KOPT-K1 (cell line): Measurements from ENCODE around the gene ALDH3B2.

Source experiments
- H3K27ac ChIP-seq: fragments of 200-600 bp; sonication (generic); 2 replicates; pipeline ENCODE4 v1.5.1; 2016; ENCODE audit warnings: antibody characterized with exemption, mild to moderate bottlenecking, low read depth, low read length; ENCODE audit not compliant: poor library complexity, severe bottlenecking
- H3K36me3 ChIP-seq: fragments of 200-600 bp; sonication (generic); 2 replicates; pipeline ENCODE4 v1.5.1; 2017; ENCODE audit warnings: antibody characterized with exemption, mild to moderate bottlenecking, low read length, moderate library complexity; ENCODE audit not compliant: insufficient read depth
- H3K9me3 ChIP-seq: fragments of 200-600 bp; sonication (generic); 2 replicates; pipeline ENCODE4 v1.5.1; 2017; ENCODE audit warnings: antibody characterized with exemption, low read length, mild to moderate bottlenecking; ENCODE audit not compliant: insufficient read depth, poor library complexity, severe bottlenecking

ALDH3B2 gene

GRCh38 chr11:67613313-67613959 lies 61.0 kb downstream of the ALDH3B2 start:
- Histone ChIP-seq H3K27ac (peak overlapping the region; percentile 87), H3K36me3 (peaks cover 51% of the 10 kb centered on the region), H3K9me3 (no peaks in the 10 kb centered on the region)

- Histone ChIP-seq H3K36me3 (peaks cover 54% of the 10 kb centered on the region), H3K9me3 (no peaks in the 10 kb centered on the region), H3K27ac (peak overlapping the region; percentile 87)
Measured at GRCh38 chr11:67612751-67613150, 61.7 kb downstream of the ALDH3B2 start.
